ENCODE measurements around the gene FSD1.

GRCh38 chr19:4369109-4369887 lies 64.9 kb downstream of the FSD1 start:
- TF ChIP-seq CTCF (IDR thresholded peaks at IDR 0.05; ENCODE audit: low read depth, low read length) (no peak; the same call in 1 of the 2 replicates), EZH2phosphoT487 (IDR thresholded peaks at IDR 0.05; ENCODE audit: low read depth) (no peak)

All from OCI-LY3 (cell line).